Stimulated activated CD8-positive, alpha-beta memory T cell treated with anti-CD3 and anti-CD28 coated beads, Interleukin-4, amount 100 ng/mL, for 1 hour (primary cell): ENCODE results near the gene HRK.

Source experiments
- DNase-seq, 2 donors: peaks; one replicate each; pipeline ENCODE4 v3.0.0-alpha.2; 2020; ENCODE audit warnings: low read depth in 2 of 2, low spot score in 1 of 2

The HRK gene

DNA sequence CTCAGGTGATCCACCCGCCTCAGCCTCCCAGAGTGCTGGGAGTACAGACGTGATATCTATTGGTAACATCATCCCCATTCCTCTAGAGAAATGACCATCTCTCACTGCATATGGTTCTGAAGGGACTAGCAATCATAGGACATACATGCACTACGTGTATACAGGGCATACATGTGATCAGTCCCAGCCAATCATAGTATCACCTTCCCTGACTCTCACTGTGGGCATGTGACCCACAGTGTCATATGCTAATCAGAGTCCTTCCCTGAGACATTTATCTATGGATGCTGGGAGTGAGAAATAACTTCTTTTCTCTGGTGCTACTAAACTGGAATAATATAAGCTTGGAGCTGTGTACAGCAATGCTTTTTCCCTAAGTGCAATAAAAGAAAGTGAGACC is 17.4 kb upstream of the HRK start:
- DNase-seq = no peak

- DNase-seq = no peak
These were observed 16.2 kb upstream of the HRK start for GRCh38 chr12:116897476-116897875.

- no peak for DNase-seq
These were observed 15.2 kb upstream of the HRK start for GRCh38 chr12:116896411-116896924.

DNA sequence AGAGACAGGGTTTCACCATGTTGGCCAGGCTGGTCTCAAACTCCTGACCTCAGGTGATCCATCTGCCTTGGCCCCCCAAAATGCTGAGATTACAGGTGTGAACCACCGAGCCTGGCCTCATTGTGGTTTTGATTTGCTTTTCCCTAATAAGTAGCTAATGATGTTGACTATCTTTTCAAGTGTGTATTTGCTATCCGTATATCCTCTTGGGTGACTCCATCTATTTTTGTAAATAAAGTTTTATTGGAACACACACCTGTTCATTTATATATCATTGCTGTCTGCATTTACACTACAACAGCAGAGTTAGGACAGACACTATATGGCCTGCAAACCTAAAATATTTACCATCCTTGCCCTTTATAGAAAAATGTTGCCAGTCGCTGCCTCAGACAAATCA is 13.7 kb upstream of the HRK start:
- no peak for DNase-seq

- DNase-seq = no peak
These were observed 11.3 kb upstream of the HRK start for GRCh38 chr12:116892349-116893140.

GRCh38 chr12:116891019-116891418 is 9.8 kb upstream of the HRK start:
- DNase-seq = no peak

DNA sequence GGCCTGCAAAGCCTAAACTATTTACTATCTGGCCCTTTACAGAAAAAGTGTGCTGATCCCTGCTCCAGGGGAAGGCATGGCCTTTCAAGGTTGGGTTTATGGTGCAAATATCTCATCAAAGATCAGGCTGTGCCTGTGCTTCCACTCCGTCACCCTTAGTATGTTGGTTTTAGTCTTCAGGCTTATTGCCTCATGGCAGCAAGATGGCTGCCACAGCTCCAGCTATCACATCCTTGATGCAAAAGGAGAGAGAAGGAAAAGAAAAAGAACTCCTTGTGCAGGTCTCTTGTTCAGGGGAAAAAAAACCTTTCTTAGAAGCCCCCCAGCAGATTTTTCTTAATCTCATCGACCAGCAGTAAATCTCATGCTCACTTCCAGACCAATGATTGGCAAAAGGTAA is 9.1 kb upstream of the HRK start:
- no peak for DNase-seq

DNA sequence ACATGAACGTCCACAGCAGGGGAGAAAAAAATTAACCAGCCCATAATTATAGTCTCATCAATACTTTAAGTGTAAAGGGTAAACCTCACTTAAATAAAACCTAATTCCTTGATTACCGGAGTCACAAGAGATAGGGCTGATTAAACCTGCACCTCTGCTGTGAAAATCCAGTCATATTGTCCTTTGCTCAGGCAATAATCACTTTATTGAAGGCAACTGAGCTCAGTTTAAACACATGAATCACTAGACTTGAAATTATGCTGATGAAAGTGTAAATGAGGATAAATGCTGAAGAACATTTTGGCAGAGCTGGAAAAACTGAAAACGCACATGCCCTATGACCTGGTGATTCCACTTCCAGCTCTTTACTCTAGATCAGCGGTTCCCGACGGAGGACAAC is 6.7 kb upstream of the HRK start:
- no peak for DNase-seq

DNA sequence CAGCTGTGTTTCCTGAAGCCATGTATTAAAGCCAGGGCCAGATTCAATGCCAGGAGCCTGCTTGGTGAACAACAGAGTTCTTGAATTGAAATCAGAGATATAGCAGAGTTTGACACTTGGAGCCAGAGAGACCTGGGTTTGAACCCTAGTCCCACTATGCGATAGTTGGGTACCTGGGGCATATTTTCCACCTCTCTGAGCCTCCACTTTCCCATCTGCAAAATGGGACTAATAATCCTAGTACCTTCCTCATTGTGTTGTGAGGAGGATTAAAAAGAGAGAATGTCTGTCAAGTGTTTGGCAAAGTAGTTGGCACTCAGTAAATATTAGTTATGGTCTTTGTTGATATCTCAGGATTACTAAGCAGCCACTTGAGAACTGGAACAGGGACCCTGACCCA is 6.0 kb upstream of the HRK start:
- no peak for DNase-seq

GRCh38 chr12:116885491-116885890 is 4.2 kb upstream of the HRK start:
- no peak for DNase-seq

- no peak for DNase-seq
These were observed 3.6 kb upstream of the HRK start for GRCh38 chr12:116884871-116885270.

- DNase-seq = no peak
These were observed 1.5 kb upstream of the HRK start for GRCh38 chr12:116882742-116883141.

- DNase-seq = no peak
These were observed 751 bp upstream of the HRK start for GRCh38 chr12:116881877-116882507.

GRCh38 chr12:116880817-116881324 is 370 bp downstream of the HRK start:
- DNase-seq = no peak

DNA sequence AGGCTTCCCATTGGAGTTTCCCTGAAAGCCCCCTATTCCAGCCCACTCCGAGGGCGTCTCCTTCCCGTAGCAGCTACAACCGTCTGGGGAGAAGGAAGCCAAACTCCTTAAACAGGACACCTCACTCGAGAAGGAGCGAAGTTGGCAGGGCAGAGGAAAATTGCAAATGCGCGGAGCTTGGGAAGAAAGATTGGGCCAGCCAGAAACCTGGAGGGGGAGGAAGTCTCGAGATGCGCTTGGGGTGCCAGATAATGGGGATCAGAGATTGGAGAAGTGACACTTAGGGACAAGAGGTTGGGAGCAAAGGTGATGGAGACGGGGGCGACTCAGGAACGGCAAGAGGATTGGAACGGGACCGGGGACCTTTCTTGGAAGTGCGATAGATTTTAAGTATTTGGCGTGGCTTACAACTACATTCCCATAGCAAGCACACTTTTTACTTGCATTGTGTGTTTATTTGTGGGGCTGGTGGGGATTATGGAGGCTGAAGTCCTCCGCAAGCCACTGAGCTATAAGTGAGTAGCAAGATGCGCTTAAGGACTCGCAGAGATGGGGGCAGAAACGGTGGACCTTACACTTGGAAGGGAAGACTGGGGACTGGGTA is 926 bp downstream of the HRK start:
- DNase-seq = no peak

- no peak for DNase-seq
These were observed 1.6 kb downstream of the HRK start for GRCh38 chr12:116879509-116880212.

DNA sequence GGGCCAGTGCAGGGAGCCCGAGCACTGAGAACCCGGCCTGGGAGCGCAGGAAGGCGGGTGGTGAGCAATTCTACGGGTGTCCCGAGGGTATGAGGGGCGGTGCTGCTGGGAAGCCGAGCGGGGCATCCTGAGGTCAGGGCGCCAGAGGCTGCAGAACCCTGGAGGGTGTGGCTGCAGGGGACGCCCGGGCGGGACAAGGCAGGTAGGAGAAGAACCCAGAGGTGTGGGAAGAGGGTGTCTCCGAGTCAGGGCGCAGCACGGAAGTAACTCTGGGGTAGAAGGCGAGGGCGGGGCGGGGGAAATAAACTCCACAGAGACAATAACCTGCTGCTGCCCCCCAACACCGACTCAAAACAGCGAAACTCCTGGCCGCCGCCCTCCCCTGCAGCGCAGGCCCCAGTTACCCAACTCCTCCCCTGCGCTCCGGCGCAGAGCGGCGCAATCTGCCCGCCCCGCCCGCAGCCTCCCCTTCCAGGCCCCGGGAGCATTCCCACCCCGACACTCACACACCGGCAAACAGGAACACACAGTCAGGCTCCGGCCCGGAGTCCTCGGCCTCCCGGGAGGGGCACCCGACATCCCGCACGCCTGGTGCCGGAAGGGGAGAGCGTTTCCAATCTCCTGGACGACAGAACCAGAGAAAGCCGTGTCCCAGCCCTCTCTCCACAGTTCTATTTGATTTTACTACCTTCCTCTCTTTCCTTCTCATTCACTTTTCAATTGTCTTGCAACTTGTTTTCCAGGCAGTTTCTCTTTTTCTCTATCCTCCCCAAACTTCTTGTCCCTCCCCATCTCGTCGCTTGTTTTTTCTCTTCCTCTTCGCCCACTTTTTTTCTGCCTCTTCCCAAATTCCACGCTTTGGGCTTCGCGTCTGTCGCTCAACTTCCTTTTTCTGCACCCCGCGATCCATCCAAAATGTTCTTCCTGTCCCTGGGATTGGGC is 2.4 kb downstream of the HRK start:
- DNase-seq = no peak

DNA sequence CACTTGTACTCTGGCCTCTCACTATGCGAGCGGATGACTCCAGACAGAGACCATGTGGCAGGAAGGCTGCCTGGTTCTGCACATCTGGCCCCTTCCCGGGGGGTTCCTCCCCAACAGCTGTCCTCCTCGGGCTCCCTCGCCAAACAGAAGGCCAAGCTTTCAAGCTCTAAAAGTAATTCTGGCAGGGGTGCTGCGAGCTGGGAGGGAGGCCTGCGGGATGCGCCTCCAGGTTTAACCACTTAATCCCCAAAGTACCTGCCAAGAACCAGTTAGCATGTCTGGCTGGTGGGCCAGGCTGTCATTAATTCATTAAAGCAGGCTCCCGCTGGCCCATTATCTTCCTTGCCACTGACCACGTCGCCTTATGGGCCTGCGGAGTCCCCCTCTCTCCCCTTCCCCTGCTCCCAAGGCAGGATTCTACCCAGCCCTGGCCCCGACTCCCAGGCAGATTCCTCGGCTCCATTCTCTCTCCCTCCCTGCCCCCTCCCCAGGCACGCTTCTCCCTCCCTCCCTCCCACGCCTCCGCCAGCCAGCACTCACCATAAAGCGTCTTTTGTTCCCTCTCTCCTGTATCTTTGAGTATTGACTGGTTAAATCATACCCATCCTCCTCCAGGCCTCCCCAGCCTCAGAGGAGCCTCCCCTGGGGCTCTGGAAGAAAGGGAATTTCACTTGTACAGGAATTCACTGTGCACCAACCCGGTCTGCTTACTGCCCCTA is 4.9 kb downstream of the HRK start:
- DNase-seq = no peak

GRCh38 chr12:116874324-116874995 is 6.8 kb downstream of the HRK start:
- no peak for DNase-seq
